HG02759 (cell line): ENCODE measurements around the gene CELA3A.
"Not testable (repeated sequence)": the region's sequence is repeated elsewhere in the genome, so short reads cannot be mapped to it uniquely, and the experiment has no call there.

Experiments
- ATAC-seq: cut with Tn5 transposase; IDR thresholded peaks from one replicate; pipeline ENCODE4 v1.9.1; 2021; ENCODE audit warnings: mild to moderate bottlenecking, moderate library complexity; ENCODE audit not compliant: unreplicated experiment

The CELA3A gene

DNA sequence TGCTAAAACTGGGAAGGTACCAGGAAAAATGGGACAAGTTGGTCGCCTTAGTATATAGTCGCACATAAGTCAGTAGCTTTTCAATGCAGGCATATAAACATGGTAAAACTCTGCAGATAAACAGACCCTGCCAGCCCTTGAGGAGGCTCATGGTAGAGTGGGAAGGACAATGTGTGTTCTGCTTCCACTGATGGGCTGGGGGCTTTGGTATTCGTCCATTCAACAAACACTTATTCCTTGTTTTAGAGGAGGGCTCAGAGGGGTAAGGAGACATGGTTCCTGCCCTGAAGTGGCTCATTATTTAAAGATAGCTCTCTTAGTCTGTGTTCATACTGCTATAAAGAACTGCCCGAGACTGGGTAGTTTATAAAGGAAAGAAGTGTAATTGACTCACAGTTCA lies 11.3 kb downstream of the CELA3A start:
- not testable (repeated sequence) for ATAC-seq

DNA sequence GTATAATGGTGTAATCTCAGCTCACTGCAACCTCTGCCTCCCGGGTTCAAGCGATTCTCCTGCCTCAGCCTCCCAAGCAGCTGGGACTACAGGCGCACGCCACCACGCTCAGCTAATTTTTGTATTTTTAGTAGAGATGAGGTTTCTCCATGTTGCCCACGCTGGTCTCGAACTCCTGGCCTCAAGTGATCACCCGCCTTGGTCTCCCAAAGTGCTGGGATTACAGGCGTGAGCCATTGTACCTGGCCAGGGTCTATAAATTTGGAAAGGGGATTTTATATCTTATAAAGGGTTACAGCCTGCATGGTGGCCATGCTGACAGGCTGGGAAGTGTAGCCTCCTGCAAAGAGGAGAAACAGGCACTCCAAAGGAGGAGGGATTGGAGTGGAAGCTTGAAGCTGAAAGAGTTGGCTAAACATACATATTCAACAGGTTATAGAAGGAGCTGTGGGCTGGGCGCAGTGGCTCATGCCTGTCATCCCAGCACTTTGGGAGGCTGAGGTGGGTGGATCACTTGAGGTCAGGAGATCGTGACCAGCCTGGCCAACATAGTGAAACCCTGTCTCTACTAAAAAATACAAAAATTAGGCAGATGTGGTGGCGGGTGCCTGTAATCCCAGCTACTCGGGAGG lies 13.2 kb downstream of the CELA3A start:
- not testable (repeated sequence) for ATAC-seq

DNA sequence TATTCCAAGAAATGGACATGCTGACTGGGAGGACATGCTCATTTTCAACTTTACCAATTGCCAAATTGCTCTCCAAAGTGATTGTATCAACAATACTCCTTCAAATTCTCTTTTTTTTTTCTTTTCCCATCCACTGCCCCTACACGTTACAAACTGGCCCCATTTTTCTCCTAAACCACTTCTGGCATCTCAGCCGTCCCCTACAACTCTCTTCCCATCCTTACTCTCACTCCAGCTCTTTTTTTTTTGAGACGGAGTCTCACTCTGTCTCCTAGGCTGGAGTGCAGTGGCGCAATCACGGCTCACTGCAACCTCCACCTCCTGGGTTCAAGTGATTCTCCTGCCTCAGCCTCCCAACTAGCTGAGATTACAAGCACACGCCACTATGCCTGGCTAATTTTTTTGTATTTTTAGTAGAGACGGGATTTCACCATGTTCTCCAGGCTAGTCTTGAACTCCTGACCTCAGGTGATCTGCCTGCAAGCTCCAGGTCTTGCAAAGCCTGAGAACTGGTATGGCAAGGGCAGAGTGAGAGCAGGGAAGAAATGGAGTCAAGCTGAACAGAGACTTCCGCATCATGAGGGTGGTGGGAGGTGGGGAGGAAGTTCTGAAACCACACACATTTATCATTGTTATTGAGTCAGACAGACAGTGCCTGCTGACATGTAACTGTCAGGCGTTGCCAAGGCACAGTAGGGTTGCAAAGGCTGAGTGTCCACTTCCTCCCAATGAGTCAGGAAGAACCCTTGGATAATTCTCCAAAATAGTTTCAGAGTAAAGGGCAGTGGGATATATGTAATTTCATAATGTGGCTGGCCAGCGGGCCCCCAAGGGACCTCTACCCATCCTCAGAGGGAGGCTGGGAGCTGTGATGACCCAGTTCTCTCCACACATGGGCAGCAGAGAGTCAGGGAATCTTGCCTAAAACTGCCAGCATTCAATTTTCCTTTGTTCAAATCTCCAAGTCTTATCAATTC lies 17.4 kb downstream of the CELA3A start:
- ATAC-seq, result peak; percentile 73

DNA sequence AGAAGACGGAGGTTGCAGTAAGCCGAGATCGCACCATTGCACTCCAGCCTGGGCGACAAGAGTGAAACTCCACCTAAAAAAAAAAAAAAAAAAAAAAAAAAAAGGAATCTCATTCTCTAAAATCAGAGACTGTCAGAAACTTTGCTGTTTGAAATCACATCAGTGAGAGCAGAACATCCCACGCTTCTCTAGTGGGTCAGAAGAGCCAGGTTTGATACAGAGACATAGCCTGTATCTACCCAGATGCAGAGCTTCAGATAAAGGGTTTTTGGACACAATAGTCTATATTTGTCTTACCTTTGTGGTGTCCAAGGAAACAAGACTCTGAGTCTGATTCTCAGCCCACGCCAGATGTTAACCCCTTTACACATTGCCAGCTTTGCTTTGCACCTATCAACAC lies 19.6 kb downstream of the CELA3A start:
- ATAC-seq, result no peak

DNA sequence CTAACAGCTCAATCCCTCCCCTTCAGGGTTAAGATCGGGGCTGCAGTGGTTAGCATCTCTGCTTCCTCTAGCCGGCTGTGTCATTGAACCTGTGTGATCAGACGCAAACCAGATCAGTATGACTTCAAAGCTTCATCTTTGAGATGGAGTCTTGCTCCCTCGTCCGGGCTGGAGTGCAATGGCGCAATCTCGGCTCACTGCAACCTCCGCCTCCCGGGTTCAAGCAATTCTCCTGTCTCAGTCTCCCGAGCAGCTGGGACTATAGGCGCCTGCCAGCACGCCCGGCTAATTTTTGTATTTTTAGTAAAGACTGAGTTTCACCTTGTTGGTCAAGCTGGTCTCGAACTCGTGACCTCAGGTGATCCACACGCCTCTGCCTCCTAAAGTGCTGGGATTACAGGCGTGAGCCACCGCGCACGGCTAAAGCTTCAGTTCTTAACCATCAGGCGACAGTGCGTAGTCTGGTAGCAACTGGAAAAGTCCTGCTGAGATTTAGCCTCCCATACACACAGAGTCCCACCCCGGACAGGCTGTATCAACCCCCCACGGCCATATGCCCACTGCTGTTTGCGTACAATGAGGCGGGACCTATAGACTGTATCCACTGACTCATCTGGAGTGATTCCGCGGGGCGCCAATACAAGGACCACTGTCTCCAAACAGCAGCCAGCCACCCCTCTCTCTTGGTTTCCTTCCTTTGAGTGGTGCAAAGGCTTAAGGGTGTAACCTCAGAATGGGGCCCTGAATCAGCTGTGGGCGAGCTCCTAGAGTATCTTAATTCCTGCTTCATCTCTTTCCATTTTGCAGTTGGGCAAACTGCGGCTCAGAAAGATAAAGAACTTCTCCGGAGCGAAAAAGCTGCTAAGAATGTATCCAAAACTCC lies 23.3 kb downstream of the CELA3A start:
- ATAC-seq, result peak; percentile 27

DNA sequence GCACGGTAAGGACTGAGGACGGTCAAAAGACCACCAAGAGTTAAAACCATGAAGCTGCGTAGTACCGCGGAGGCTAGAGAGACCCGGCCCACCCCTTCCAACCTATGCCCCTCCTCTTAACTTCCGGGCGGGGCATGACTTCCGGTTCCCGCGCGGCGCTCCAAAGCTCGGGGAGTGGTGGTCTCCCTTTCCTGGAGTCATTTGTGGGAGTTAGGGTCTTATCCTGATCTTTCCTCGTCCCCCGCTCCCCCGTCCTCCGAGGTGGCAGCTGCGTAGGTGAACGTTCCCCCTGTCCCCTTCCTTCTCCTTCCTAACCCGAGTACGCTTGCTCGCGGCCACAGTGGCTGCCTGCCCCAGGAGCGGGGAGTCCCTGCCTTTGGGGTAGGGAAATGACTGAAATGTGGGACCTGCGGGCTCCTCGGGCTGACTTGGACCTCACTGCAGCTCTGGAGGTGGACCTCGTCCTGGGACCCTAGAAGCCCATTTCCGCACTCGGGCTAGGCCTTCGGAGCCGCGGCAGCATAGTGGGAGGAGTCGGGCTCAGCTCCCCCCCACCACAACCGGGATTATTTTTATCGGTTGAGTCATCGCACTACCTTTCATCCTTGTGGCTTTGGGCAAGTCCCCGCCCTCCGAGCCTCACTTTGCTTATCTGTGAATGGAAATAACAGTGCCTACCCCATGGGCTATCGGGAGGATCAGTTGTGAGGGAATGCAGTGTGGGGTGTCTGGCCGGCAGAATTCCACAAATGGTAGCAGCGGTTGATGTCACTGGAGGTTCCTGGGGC lies 24.1 kb downstream of the CELA3A start:
- ATAC-seq, result peak; percentile 81

DNA sequence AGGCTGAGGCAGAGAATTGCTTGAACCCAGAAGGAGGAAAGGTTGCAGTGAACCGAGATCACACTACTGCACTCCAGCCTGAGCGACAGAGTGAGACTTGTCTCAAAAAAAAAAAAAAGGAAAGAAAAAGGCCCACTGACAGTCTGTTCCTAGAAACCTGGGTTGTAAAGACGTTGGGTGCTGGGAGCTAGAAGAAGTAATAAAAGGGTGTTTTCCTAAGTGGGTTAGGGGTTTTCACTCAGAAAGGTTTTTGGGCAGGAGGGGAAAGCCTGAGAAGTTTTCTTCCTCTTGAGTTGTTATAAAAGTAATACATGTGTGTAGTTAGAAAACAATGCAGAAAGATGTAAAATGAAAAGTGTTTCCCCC lies 25.4 kb downstream of the CELA3A start:
- ATAC-seq, result no peak

DNA sequence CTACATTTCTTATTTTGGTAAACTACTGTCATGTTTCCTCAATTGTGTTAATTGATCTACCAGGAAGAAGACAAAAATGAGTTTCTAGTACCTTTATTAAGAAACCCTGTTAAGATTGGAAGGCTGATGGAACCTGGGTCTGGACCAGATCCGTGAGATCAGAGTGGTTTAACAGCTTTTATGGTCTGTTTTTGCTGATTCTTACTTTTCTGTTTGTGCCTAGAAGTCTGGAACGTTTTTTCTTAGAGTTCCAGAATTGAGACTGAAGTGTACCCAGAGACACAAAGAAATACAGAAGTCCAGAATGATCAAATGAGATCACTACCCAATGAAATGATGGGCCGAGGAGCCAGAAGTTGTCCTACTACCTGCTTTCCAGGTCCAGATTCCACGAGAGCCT lies 28.6 kb downstream of the CELA3A start:
- ATAC-seq, result no peak

DNA sequence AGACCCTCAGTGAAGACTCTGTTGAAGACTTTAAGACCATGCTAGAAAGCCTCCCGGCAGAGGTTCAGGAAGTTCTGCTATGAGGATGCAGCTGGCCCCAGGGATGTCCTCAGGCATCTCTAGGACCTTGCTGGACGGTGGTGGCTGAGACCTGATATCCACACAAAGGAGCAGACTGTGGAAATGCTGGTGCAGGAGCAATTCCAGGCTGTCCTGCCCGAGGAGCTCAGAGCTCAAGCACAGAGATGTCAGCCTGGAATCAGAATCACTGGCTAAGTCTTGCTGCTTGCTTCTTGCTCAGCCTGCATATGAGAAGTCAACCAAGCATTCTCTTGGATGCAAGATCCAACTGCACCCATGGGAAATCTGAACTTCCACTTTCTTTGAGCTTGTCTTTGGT lies 29.0 kb downstream of the CELA3A start:
- ATAC-seq, result no peak

DNA sequence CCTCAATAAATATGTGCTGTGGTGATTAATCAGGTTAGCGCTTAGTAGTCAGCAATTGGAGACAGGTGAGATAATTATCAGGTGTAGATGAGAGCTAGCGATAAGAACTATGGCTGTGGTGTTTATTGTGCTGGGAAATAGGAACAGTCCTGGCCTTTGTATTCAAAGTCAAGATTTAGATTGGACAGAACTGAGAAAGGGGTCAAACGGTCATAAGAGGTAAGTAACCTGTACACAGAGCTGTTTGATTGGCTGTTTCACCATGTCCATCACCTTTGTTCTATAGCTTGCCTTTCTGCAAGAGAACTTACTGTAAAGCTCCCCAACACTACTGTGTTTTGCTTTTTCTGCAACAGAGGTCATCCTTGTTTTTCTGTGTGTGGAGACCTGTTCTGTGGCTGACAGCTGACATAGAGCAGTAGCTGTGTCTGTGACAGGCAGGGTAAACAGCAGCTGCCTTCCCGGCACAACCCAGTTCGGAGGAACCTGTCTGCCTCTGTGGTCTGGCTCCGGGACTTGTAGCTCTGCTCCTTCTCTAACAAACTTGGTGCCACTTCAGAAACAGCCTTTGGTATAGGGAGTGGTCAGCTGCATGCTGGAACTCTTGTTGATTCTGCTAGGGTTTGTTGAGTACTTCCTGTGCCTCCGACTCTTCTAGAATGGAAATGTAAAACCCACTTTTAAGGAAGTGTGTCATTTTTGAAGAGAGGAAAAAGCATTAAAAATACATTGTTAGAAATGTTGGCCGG lies 29.9 kb downstream of the CELA3A start:
- no peak for ATAC-seq

DNA sequence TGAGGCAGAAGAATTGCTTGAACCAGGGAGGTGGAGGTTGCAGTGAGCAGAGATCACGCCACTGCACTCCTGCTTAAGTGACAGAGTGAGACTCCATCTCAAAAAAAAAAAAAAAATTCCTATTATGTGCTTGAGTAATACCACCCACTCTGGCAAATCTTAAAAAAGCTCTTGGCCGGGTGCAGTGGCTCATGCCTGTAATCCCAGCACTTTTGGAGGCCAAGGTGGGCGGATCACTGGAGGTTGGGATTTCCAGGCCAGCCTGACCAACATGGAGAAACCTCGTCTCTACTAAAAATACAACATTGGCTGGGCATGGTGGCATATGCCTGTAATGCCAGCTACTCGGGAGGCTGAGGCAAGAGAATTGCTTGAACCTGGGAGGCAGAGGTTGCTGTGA lies 33.4 kb downstream of the CELA3A start:
- not testable (repeated sequence) for ATAC-seq

DNA sequence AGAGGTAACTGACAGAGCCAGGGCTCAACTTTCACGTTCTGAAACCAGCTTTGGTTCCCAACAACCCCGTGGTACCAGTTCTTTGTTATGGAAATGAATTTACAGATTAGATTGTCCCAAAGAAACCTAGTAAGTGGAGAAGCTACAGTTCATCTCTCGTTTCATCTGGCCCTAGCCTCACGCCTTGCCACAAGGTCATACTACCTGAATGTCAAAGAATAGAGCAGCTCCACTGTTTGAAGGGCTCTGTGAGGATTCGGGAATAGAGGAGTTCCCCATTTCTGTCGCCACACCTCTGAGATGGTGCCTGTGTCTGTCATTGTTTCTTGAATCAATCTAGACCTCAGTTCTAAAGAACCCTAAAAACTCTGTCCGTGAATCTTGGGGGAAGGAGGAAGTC lies 36.1 kb downstream of the CELA3A start:
- no peak for ATAC-seq

DNA sequence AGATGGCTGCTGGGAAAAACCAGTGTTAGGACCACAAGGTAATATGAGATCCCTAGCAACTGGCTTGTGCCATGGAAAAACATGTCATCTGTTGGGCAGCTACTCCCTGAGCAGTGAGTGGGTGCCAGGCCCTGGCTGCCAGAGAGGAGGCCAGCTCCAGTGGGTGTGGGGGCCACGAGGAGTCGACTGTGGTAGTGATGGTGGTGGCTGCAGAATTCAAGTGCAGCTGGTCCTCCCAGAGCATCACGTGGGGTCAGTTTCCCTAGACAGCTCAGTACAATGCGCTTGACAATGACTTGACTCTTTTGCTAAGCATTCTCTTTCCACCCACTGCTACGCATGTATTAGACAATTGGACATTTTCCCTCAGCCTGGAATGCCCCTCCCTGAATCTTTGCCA lies 36.6 kb downstream of the CELA3A start:
- ATAC-seq, result no peak

DNA sequence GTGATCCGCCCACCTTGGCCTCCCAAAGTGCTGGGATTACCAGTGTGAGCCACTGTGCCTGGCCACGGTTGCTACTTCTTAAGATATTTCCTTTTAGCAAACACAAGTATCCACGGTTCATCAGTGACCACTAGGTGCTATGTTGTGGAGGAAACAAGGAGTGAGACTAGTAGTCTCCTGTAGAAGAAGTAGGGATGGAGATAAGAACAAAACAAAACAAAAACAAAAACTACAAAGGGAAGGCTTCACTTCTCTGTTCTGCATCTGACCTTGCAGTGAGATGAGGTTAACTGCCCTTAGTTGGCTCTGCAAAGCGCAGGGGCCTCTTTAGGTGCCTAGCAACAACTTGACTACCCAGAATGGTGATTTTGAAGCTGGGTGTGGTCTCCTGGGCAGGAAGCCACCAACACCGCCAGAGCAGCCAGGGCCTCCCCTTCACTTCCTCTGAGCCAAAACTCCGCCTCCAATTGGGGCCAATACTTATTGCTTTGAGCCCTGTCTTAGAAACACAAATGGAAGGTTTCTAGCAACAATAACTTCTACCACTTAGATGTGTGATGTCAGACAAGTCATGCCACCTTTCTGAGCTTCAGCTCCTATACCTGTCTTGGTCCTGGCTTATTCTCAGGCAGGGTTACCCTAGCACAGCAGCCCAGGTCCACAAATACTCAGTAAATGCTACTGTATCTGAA lies 38.3 kb downstream of the CELA3A start:
- peak; percentile 97 for ATAC-seq

DNA sequence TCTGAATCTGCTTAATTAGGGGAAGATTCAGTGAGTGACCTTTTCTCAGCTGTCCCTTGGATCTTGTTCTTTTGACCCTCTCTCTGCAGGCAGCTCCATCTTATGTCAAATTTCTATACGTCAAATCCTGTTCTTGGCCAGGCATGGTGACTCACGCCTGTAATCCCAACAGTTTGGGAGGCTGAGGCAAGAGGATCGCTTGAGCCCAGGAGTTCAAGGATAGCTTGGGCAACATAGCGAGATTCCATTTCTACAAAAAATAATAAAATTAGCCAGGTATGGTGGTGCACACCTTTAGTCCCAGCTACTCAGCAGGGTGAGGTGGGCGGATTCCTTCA lies 38.8 kb downstream of the CELA3A start:
- ATAC-seq, result no peak

DNA sequence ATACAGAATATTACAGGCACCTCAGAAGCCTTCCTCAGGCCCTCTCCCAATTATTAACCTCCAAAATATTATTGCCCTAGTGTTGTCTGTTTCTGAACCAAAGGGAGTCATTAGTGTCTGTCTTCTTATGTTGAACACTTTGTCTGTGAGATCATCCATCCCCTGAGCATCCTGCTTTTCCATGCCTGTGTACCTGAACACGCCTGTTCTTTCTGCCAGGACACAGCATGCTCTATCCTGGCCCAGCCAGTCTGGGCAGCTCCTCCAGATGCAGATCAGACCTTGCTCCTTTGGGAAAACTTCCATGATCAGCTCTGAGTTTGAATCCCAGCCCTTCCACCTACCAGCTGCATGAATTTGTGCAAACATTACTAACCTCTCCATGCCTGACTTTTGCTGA lies 40.0 kb downstream of the CELA3A start:
- ATAC-seq, result no peak

DNA sequence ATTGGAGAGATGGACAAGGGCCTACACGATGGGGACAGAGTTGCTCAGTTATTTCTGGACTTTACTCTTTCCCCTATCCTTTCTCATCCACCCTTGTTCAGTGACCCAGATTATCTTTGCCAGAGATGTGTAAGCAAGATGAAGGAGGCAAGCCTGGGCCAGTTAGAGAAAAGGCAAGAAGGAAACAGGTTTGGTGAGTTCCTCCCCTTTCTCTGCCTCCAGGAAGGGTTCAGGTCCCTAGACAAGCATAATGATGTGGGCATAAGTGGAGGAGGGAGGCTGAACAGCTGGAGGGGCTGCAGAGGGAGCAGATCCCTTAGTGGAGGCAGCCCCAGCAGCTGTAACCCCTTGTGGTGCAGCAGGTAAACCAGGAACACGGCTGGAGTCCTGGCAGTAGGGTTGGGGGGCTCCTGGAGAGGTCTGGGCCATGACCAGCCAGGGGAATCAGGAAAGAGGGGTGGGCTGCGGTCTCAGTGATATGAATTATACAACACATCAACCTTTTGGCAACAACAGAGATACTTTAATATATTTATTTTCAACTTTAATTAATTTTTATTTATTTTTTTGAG lies 41.8 kb downstream of the CELA3A start:
- ATAC-seq, result no peak

DNA sequence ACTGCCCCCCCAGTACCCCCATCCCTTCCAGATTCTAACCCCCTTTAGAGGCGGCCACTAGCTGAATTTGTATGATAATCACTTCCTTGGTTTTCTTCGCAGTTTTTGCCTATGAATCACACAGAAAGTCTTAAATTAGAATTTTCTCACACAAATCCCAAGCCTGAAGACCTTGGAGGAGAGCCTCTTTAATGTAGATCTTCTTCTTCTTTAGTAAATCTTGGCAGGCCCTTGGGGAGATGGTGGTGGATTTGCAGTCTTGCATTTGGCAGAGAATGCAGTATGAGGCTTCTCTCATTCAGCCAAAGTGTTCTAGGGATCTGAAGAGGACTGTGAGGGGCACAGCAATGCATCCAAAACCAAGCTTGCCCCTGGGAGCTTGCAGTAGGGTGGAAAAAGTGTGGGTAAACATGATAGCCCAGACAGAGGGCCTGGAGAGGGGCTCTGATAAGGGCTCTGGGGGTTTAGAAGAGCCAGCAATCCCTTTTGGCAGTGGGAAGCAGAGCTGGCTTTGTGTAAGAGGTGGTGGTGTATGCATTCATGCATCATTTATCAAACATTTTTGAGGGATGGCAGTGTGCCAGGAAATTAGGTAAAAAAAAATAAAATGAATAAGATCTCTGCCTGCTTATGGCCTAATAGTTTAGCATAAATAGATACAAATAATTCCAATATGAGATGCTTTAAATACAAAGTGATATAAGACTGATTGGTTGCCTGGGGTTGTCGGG lies 43.4 kb downstream of the CELA3A start:
- no peak for ATAC-seq
